ENCODE data around the gene RASGRP1.

RASGRP1 gene

DNA sequence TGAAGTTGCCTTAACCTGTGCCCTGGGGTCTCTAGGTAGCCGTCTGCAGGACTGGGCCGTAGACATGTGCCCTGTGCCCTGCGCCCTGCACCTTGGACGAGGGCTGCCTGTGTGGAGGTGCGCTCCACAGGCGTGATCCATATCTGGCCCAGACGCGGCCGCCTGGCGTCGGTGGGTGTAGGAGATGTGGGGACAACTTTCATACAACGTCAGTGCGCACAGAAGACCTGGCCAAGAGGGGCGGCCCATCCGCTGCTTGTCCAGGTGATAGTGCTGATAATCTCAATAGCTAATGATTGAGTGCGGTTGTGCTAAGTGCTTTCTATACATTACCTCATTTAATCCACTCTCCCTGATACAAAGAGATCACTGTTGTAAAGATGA lies 665 bp upstream of the RASGRP1 start:
- DNase-seq (ENCODE audit: low read depth), result no peak

DNA sequence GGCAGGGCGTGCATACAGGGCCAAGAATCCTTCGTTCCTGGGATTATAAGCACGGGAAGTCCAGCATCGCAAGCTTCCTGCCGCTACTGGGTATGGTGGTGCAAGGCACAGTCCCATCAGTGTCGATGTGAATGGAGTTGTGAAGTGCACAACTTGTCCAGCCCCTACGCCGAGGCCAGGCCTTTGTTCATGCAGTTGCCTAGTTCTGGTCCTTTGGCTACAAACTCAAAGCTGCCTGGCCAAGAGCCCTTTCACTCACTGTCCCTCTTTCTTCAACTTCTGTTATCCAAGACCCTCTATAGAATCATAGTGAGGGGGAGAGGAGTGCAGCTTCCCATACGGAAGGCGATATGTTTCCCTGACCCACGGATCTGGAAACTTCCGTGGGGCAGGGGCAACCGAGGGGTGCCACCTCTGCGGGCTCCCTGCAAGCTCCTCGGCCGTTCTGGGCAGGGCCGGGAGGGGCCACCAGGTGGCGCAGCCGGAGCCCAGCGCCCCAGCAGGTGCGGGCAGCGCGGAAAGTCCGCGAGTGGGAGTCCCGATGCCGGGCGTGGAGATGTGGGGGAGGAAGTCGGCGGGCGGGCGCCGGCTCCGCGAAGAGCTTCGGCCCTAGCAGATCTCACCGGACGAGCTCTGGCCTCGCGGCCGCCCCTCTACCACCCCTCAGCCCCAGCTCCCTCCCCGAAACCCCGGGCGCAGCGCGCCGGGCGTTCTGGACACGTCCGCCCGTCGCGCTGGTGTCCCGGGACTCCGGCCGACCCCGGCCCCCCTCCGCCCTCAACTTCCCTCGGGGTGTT lies 693 bp downstream of the RASGRP1 start:
- peak; percentile 80 for DNase-seq (ENCODE audit: low read depth)

DNA sequence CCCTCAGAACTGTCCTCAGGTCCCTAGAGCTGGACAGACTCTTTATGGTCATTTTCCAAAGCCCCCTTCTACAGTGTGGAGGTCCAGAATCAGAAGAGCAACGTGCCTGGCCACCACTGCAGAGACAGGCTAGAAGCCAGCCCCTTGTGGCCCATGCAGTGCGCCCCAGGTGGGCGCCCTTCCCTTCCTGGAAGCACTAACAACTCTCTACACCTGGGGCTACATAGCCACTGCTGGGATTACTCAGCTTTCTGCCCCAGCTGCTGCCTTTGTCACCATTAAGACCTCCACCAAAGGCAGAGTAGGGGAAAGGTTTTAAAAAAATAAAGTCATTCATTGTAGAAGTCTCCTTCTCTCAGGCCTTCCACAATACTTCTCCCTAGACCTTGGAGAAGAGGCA lies 2.3 kb downstream of the RASGRP1 start:
- no peak for DNase-seq (ENCODE audit: low read depth)

DNA sequence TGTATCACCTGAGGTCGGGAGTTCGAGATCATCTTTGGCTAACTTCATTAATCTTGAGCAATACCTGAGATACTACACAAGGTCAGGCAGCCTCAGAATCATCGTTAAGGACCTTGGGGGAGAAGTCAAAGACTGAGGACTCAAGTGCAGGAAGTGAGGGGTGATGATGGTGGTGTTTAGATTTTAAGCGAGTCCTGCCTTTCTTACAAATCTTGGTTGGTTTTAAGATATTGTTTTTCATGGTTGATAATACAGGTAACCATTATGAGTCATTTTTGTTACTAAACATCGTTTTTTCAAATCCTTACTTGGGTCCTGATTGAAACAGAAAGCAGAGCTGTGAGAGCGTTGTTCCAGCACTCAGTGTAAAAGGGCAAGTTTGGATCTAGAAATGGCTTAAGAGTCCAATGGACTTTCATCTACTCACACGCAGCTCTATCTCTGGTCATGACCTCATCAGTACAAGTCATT lies 4.1 kb downstream of the RASGRP1 start:
- no peak for DNase-seq (ENCODE audit: low read depth)

DNA sequence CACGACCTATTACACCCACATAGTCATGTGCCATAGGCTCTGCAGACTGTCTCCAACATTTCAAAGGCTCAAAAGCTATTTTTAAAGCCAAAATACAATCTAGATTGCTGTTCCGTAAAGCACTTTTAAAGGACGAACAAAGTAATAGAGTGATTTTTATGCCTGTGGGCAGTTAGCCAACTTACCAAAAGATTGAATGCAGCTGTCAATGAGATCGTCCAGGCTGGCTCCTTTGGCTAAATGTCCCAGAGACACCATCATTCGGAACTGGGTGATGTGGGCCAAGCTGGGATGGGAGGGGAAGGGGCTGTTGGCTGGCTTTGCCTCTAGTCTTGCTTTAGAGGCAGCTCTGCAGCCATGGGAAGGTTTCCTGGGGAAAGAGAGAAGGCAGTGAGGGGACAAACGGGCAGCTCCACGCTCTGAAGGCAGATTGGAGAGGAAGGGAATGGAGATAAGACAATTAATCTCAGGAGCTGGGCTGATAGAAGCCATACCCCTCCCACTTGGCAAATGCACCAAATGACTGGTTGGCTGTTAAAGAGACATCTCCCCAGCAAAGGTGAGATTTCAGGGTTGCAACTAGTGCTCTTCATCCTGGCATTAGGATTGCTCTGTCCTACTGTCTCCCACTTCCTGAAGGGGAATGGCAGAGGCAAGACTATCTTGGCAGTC lies 4.8 kb downstream of the RASGRP1 start:
- DNase-seq (ENCODE audit: low read depth), result no peak

DNA sequence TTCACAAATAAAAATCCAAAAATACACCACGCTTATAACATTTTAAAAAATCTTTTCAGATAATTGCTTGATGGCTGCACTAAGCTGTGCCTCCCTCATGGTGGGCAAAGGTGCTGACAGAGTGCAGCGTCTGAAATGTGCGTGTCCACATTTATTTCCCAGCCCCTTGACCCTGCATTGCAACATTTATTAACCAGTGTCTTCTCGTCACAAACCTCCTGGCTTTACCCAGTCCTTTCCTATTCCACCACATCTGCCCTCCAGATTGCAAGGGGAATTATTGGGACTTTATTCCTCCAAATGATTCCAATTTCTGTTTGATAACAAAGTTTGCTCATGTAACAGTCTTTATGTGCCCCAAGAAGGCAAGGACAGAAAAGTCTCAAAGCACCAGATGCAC lies 5.5 kb downstream of the RASGRP1 start:
- no peak for DNase-seq (ENCODE audit: low read depth)

DNA sequence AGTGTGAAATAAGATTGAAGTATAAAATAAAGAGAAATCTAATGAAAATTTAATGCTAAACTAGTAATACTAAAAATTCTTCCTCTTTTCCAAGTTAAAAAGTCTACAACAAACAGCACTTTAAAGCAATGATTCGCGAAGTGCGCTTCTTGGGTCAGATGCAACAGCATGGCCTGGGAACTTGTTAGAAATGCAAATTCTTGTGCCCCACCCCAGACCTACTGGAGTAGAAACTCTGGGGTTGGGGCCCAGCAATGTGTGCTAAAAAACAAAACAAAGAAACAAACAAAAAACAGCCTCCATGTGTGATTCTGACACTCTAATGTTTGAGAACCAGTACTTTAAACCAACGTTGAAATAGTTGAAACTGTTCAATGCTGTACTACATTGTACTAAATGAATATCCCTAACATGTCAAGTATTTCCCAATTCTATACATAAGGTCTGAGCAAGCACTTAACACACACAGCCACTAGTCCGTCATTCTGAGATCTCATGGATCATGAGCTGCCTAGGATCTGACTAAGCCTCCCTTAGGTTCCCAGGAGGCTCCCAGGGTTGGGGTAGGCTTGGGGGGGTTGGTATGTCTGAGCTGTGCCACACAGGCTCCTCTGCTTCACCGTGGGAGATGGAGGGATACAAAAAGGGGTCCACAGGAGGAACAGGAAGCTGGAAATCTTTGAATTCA lies 6.1 kb downstream of the RASGRP1 start:
- DNase-seq (ENCODE audit: low read depth), result no peak

DNA sequence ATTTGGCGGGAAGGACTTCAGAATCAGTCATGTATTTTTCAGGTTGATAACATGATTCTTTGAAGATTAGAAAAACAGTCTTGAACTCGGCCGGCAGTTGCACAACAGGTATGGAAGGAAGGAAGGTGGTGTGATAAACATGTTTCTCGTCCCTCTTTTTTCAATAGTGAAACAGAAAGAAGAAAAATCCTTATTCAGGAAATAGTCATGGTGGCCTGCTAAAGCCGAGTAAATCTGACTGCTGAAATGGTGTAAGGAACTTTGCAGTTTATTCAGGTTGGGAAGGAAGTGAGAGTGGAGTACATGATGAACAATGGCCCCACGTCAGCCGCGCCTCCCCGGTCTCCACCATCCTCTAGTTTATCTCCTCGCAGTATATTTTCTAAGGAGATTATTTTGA lies 6.7 kb downstream of the RASGRP1 start:
- DNase-seq (ENCODE audit: low read depth), result no peak

DNA sequence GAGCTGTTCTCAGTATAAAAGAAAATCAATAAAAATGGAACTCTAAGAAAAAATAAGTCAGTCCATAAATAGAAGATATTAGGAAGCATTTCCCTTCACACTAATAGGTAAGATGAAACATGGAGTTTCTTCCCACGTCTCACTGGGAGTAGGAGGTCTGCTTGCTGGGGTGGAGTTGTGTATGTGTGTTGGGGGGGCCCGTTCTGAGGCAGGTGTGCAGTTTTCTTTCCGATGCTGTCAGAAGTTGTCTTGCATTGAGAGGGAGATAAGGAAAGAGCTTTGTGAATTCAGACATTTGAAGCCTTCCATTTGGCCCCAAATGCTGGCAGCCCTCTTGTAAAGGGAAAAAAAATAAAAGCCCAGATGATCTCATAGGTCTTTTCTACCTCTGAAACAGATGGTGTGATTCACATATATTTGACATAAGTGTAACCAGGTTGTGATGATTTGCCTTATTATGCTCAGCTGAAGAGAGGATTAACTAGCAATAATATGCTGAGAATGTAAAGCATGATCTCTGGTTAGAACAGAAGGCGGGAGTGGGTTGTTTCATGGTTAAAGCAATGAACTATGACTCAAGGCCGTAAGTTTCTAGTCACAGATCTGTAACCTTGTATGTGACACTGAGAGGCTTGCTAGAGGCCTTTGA lies 8.8 kb downstream of the RASGRP1 start:
- DNase-seq (ENCODE audit: low read depth), result no peak

DNA sequence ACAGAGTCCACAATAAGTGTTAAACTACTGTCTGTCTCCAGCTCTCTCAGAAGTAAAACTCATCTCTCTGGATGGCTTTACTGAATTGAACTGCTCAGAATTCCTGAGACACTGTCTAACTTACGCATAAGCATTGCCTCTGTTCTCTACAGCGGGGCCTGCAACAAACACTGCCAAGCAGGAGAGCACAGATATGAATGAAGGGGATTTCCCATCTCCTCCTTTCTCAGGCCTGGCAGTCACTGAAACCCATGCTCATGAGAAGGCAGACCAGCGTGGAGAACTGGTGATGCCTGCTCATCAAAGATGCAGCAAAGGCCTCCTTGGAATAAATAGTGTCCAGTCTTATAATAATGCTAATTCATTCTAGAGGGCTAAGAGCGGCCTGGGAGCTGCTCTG lies 10.3 kb downstream of the RASGRP1 start:
- DNase-seq (ENCODE audit: low read depth), result no peak

DNA sequence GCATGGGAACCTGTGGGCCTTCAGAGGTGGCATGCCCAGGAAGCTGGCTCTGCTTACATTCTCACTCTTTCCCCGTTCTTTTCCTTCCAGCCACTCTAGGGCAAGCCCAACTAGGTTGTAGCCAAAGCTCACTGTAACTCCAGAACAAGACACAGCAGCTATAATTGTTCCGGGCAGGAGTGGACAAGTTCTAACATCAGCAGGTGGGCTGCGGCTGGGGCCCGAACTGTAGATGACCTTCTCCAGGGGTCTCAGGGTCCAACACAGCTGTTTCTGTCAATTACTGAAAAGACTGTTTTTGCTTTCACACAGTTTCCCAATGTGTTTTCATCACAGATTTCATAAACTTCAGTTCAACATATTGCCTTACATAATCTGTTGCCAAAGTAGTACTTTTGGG lies 11.5 kb downstream of the RASGRP1 start:
- DNase-seq (ENCODE audit: low read depth), result no peak

DNA sequence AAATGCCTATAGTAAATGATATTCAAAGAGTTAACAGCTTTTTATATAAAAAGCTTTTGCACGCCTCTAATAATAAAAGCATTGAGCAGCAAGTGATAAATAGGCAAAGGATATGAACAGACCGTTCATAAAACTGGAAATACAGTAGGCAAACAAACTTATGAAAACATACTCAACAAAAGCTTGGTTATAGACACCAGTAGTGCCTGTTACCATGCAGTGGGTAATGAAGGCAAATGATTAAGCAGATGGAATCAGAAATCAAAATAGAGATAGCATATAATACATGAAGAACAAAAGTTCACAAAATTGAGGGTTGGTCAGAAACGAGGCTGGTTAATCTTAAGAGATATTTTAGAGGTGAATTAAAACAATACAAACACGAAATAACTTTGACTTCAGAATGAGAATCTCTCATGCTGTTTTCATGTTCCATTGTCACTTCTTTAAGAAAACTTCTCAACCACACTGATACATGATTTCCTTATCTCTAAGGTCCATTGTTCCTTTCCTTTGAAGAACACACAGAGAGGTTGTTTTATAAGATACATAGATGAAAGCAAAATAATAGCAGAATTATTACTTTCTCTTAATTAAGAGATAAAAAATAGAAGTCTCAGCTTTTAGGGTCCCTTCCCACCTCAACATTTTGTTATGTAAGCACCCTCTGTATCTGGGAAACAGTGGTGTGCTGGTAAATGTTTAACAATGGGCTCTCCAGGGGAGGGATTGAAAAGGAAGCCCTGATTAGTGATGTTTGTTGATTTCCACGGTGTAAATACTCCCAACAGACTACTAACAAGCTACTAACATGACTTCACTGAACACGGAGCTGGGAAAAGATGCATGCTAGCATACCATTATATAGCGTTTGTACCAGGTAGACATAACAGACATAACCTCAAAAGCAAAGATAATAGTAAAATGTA lies 12.6 kb downstream of the RASGRP1 start:
- no peak for DNase-seq (ENCODE audit: low read depth)

DNA sequence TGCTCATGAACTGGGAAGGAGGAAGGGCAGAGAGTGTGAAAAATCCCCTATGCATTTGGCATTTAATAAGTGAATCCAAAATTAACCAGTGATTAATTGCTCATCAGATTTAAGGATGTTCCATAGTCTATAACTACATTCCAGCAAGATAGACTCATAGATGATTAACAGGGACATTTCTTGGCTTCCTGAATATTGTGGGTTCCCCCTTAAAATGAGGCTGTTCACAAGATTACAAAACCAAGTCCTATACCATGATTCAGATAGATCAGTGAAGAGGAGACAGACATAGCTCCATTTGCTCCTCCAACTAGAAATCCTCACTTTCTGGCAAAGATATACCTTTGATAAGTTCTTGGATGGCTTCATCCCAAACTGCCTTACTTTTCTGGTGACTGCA lies 15.4 kb downstream of the RASGRP1 start:
- DNase-seq (ENCODE audit: low read depth), result no peak

DNA sequence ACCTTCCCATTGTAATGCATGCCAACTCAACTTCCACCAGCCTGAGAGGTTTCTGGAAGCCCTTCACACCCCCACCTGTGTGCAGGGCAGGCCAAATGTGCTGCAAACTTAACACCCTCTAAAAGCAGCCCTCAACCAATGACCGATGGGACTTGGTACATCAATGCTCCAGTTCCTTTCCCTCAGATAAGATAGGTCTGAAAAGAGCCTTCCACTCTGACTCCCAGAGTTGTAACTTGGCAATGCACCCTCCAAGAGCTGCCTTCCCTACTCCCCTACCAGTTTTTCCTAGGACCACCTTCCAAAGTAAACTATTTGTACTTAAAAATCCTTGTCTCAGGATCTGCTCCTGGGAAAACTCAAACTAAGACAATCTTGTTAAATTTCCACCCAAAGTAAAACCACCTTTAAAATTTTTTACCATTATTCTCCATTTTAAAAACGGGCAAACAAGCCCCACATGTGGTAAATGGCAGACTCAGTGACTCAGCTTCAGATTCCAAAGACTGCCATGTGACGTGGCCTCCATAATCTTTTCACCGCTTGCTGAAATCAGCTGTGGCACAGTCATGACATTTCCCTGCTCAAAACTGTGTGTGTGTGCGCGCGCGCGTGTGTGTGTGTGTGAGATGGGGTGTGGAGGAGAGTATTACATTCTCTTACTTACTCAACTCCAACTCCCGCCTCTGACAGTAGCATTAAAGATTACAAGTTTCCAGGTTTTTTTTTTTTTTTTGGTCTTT lies 17.2 kb downstream of the RASGRP1 start:
- DNase-seq (ENCODE audit: low read depth), result no peak

DNA sequence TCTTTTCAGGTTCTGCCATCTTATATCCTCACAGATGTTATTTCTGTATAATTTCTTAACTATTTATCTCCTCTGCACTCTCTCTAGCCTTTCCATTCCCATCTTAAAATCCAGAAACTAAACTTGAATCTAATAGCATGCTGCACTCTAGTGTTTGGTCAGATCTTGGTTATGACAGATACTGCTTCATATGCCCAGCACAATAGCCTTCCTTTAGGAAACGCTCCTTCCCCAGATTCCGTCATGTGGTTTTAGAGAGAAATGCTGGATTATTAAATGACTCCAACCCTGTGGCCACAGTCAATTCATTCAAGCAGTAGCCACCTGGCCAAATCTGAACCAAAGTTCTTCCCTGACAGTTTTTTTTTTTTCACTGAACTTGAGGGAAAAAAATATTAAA lies 19.4 kb downstream of the RASGRP1 start:
- no peak for DNase-seq (ENCODE audit: low read depth)

DNA sequence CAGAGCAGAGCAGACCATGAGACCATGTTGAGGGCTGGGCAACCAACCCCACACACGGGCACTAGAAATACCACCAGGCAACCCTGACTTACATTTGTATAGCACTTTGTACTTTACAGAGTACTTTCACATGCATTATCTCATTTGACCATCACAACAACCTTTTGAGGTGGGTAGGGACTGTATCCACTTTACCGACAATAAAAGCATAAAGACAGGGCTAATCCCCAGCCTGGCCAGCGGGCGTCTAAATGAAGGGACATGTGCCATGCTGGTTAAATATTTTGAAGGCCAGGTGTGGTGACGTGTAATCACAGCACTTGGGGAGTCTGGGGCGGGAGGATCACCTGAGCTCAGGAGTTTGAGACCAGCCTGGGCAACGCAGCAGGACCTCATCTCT lies 23.6 kb downstream of the RASGRP1 start:
- DNase-seq (ENCODE audit: low read depth), result no peak

DNA sequence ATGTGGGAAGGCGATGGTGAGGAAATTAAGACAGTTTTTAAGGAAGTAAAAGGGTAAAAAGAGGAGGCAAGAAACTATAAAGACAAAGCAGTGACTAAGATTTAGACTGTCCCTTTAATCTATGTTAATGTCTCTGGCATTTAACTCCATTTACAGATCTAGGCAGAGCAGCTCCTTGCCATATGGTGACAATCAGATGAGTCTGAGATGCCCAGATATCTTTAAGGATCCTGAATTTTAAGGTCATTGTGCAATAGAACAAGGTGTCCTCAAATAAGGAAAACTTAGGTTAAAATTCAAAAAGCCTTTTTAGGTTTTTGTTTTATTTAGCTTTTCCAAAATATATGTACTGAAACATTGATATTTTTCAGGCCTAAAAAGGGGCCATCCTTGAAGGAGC lies 24.1 kb downstream of the RASGRP1 start:
- no peak for DNase-seq (ENCODE audit: low read depth)

DNA sequence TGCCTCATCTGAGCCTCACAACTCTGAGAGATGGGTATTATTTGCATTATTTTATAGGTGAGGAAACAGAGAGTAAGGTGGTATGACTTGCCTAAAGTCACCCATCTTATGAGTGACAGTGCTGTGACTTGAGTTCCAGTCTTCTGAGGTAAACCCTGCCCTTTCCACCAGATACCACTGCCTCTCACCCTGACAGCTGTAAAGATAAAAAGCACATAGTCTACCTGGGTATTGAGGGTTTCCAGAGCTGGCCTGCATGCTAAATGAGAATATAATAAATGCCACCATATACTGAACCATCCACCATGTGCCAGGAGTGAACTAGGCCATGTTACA lies 25.6 kb downstream of the RASGRP1 start:
- no peak for DNase-seq (ENCODE audit: low read depth)

DNA sequence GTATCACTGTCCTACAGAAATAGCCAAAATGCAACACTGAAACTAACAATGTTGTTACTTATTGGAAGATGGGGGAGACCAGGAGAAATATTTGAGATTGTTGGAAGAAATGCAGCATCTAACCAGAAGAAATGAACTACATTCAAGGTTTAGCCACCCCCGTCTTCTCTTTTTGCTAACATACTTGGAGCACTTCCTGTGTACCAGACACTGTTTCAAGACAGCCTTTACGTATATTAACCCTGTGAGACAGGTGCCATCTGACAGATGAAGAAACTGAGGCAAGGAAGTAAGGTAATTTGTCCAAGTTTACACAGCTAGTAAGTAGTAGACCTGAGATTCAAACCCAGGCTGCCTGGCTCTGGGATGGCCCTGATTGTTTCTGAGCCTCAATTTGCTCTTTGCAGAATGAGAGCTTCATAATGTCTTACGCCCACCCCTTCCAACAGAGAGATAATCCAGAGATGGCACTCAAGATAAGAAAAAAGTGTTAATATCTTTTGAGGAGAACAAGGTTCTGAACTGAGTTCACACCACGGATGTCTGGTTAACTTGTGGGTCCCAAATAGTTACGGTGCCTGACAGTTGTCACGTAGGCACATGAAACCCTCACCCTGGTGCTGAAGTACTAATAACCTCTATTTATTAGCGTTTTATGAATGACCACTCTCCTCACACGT lies 26.1 kb downstream of the RASGRP1 start:
- DNase-seq (ENCODE audit: low read depth), result no peak

DNA sequence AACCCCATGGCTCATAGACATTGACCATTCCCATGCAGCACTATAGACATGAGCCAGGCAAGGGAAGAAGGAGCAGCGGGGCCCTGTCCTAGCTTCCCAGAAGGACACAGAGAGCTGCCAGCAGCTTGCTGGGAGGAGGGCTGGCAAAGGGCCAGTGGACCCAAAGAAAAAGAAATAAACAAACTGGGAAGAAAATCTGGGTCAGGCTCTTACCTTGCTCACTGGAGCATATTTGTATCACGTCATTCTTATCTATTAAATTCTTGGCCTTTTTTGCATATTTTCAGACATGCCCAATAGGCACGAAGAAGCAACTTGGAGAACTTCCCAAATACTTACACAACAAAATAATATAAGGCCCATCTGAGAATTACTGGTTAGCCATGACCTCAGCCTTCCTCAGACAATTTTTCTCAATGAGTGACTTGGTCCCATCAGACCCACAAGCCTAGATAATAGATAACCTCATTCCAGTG lies 28.4 kb downstream of the RASGRP1 start:
- DNase-seq (ENCODE audit: low read depth), result no peak

Measured in stimulated activated CD8-positive, alpha-beta memory T cell treated with anti-CD3 and anti-CD28 coated beads, Interleukin-12 subunit alpha, Interleukin-12 subunit beta, amount 100 ng/mL, for 1 hour (primary cell).